HuH-7.5 (cell line): ENCODE measurements around the gene TMEM134.
"Not testable (repeated sequence)": the region's sequence is repeated elsewhere in the genome, so short reads cannot be mapped to it uniquely, and the experiment has no call there.

ENCODE experiments used
- DNase-seq: peaks from one replicate; pipeline ENCODE4 v3.0.0; 2011; ENCODE audit warnings: low spot score

The TMEM134 gene

GRCh38 chr11:67438158-67438902 is 30.7 kb downstream of the TMEM134 start:
- DNase-seq = no peak

GRCh38 chr11:67437809-67438157 is 31.3 kb downstream of the TMEM134 start:
- DNase-seq = no peak

- no peak for DNase-seq
Measured at GRCh38 chr11:67437082-67437808, 31.8 kb downstream of the TMEM134 start, which contains the start of gene PTPRCAP. Gene PTPRCAP, minus strand, starts transcription at chr11:67437682. Its CDS starts 63 bp downstream, at chr11:67437619.

- DNase-seq = peak; percentile 89
Measured at GRCh38 chr11:67436459-67437081, 32.5 kb downstream of the TMEM134 start.

- DNase-seq = no peak
Measured at GRCh38 chr11:67435727-67436458, 33.2 kb downstream of the TMEM134 start.

- DNase-seq = no peak
Measured at GRCh38 chr11:67435031-67435726, 33.9 kb downstream of the TMEM134 start.

GRCh38 chr11:67434395-67434881 is 34.6 kb downstream of the TMEM134 start:
- DNase-seq = no peak

GRCh38 chr11:67433536-67434394 is 35.3 kb downstream of the TMEM134 start:
- no peak for DNase-seq

GRCh38 chr11:67432655-67433349 is 36.2 kb downstream of the TMEM134 start:
- no peak for DNase-seq

GRCh38 chr11:67431346-67432249 is 37.5 kb downstream of the TMEM134 start:
- no peak for DNase-seq

GRCh38 chr11:67429722-67430121 is 39.3 kb downstream of the TMEM134 start:
- DNase-seq = no peak

- no peak for DNase-seq
Measured at GRCh38 chr11:67429038-67429668, 39.9 kb downstream of the TMEM134 start.

GRCh38 chr11:67428052-67429001 is 40.7 kb downstream of the TMEM134 start, which contains the start of gene RPS6KB2:
Gene RPS6KB2, plus strand, starts transcription at chr11:67428494. Its CDS starts 52 bp downstream, at chr11:67428546.
- peak; percentile 100 for DNase-seq

GRCh38 chr11:67427364-67427859 is 41.6 kb downstream of the TMEM134 start:
- DNase-seq = not testable (repeated sequence)

- DNase-seq = no peak
Measured at GRCh38 chr11:67423891-67424613, 45.0 kb downstream of the TMEM134 start.

GRCh38 chr11:67423466-67423865 is 45.6 kb downstream of the TMEM134 start:
- DNase-seq = no peak
